Cardiac septum (tissue), 1 donor: ENCODE results near the gene FNDC11. TPM values are rescaled to one million over a fixed set of nuclear protein-coding genes. Genes with fewer than 3 reads are reported as not detected.
"Not testable (repeated sequence)": the region's sequence is repeated elsewhere in the genome, so short reads cannot be mapped to it uniquely, and the experiment has no call there.

Experiments used
- DNase-seq: peaks from one replicate; pipeline ENCODE4 v3.0.0-alpha.2; 2020; ENCODE audit warnings: low spot score
- intact Hi-C: fragments of 100-400 bp; cut with DNase I; formaldehyde crosslinking; loops from one replicate; pipeline ENCODE4 v1.14.0; 2022
- total RNA-seq: library from RNA; stranded (reverse); fragmentation: NEBNext Ultra II Directional; extraction: Animal tissue kit (Norgen Biotek cat#: 25700); gene quantifications from one replicate; pipeline ENCODE4 v1.2.1, GENCODE V29; 2021
- donor health status: DM: no; HTN: no; CAD: no.

FNDC11 gene
- total RNA-seq, 1 donor from 2014 or later, result not detected

DNA sequence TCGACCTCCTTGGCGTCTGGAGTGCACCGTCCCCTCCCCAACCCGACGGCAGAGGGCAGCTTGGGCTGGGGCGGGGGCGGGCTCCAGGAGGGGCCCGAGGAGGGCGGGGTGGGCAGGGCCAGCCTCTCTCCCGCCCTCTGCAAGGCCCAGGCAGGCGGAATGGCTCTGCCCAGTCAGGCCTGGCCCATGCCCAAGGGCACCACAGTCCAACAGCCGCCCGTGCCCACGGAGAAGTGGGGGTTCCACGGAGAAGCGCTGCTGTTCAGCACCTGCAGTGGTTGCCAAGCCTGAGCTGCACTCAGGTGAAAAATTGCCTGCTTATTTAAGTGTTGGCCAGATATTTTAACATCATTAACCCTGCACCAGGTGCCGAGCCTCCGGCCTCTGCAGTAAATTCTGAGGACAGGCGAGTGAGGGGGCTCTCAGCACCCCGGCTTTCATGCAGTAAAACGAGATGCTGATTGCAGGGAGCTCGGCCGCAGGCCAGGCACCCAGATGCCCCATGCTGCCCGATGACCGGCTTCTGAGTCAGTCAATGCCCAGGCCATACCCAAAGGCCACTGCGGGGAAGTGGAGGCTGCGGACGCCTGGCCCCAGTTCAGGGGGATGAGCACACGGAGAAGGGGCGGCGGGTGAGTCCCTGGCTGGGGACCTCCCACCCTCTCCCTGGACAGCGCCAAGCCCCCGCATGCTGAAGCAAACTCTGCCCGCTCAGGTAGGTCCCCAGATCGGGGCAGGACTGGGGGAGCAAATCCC is 6.1 kb upstream of the FNDC11 start, which contains the start of gene SRMS:
TSS of gene SRMS (minus strand) at position 25 of the 756 bp plus-strand sequence. CDS start 286 bp downstream, outside the sequence.
- intact Hi-C loops, result no loop called here
- DNase-seq, result no peak

DNA sequence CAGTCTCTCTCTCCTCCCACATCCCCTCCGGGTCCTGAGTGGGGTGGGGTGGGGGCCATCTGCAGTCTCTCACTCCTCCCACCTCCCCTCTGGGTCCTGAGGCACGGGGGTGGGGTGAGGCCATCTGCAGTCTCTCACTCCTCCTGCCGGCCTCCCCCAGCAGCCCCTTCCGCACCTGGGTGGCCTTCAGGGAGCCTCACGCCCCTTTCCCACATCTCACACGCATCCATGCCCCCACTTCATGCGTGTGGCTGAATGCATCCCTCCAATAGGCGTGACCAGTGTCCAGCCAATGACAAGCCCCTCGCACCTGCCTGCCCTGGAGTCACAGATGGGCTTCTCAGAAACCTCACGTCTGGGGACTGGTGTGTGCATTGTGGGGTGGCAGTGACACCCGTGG is 5.4 kb upstream of the FNDC11 start:
- intact Hi-C loops, result no loop called here
- no peak for DNase-seq

DNA sequence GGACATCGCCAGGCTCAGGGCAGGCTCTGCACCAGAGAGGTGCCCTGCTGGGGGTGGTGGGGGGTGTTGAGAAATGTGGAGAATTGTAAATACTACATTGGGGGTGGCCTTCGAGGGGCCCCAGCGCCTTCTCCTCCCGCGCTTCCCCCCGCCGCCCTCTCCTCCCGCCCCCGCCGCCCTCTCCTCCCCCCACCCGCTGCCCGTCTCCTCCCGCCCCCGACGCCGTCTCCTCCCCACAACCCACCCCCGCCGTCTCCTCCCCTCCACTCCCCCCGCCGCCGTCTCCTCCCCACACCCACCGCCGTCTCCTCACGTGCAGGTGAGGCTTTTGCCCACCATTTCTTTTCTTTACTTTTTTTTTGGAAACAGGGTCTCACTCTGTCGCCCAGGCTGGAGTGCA is 4.9 kb upstream of the FNDC11 start:
- intact Hi-C loops, result no loop called here
- no peak for DNase-seq

DNA sequence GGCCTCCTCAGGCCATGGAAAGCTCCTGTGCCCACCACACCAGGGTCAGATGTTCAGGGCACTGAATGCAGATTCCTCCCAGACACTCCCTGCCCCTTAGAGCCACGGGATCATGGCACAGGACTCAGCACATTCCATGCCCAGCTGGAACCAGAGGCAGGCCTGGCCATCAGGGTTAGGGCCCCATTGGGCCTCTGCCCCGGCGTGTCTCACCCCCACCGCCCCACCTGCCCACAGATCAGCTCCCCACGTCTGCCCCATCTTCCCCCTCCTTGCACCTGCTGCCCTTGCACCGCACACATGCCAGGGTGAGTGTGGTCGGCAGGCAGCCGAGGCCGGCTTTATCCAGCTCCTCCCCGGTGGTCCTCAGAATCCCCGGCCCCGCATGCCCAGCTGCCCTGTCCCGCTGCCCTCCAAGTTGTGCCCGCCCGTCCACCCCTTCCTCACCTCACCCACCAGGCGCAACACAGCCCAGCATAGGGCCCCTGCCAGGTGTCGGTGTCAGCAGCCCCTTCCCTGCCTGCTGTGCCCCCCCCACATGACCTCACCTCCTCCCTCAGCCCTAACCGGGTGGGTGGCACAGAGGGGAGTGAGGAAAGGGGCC is 4.2 kb upstream of the FNDC11 start:
- no peak for DNase-seq
- intact Hi-C loops, result no loop called here

DNA sequence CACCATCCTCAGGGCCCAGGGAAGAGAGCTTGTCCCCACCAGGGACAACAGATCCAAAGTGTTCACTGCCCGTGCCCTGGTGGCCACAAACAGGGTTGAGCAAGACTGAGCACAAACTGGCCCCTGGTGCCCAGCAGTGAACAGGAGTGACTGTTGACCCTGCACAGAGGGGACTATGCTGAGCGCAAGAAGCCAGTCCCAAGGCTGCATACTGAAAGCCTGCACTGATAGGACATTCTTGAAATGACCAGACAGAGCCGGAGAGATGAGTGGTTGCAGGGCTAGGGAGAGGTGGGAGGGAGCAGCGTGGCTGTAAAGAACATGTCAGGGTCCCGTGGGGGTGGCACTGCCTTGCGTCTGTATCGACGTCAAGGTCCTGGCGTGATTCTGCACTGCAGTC is 2.9 kb upstream of the FNDC11 start:
- no peak for DNase-seq
- intact Hi-C loops, result no loop called here

DNA sequence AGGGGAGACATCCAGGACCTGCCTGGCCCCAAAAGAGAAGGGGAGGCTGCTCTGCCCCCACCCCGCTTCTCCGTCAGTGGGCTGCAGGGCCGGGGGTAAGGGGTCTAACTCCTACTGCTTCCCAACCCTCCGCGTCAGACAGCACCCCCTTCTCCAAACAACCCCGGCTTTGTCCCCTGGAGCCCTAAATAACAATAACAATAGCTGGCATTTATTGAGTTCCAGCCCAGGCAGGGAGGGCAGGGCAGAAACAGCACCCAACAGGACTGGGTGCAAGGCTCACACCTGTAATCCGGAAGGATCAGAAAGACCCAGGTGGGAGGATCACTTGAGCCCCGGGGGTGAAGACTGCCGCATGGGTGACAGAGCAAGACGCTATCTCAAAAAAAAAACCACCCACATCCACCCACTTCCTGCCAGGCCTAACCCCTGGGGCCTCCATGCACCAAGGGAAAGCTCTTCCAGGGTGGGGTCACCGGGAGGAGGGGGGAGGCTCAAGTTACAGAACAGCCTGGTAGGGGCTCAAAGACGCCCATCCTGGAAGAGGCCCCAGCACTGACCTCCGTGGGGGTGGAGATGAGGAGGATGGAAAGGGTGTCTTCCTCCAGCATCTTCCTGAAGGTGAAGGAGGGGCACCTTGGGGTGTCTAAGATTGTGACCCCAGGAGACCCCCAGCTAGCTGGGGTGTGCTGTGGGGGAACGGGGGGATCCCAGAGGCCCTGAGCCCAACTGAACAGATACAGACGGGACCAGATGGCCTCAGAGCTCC is 1.3 kb upstream of the FNDC11 start:
- DNase-seq, result no peak
- intact Hi-C loops, result no loop called here

DNA sequence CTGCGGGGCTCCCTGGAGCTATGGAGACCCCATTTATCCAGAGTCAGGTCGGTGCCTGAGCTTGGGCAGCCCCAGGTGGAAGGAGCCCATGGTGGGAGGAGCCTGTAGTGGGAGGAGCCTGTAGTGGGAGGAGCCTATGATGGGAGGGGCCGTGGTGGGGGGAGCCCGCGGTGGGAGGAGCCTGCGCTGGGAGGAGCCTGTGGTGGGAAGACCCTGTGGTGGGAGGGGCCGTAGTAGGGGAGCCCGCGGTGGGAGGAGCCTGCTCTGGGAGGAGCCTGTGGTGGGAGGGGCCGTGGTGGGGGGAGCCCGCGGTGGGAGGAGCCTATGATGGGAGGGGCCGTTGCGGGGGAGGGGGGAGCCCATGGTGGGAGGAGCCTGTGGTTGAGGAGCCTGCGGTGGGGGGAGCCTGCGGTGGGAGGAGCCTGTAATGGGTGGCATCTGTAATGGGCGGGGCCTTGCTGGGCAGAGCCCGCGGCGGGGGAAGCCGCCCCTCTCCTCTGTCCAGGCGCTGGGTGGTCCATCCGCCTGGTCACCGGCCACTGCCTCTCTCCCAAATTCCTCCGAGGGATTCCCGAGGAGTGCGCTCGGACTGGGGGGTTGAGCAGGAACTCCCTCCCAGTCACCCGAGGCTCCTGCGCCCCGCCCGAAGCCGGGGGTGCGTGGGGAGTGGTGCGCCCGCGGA is 567 bp upstream of the FNDC11 start:
- peak; percentile 89 for DNase-seq
- intact Hi-C loops, result no loop called here

DNA sequence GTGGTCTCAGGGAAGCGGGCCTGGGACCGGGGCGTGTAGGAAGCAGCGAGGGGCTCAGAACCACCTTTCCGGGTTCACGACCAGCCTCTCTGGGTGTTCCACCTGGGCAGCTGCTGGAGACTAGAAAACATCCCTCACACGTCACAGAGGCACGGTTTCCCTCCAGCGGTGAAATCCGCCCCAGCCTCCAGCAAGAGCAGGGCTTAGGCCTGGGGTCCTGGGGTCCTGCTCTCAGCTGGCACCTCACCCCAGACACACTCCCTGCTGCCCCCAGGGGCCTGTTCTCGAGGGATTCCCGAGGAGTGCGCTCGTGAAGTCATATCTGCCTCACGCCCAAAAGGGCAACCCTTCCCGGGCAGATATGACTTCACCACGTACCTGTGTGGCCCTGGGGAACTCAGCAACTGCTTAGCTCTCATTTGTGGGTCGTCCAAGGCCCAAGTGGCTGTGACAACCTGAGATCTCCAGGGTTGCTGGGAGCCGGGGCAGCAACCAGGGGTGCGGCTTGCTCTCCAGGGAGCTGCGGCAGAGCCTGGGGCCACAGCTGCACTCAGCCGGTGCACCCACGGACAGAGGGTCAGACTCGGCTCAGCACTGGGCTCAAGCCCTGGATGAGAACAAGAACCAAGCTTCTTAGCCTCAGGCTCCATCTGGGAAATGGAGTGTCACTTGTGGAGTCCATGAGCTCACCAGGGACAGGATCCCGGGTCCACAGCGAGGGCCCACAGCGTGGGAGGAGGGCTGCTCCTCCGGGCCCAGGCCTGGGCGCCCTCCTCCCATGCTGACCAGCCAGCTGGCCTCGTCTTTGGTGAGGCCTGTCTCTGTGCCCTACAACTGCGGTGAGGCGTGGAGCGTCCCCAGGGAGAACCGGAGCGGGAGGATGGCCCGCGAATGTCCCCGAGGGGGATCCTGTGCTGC is 661 bp downstream of the FNDC11 start:
- intact Hi-C loops, result no loop called here
- no peak for DNase-seq

DNA sequence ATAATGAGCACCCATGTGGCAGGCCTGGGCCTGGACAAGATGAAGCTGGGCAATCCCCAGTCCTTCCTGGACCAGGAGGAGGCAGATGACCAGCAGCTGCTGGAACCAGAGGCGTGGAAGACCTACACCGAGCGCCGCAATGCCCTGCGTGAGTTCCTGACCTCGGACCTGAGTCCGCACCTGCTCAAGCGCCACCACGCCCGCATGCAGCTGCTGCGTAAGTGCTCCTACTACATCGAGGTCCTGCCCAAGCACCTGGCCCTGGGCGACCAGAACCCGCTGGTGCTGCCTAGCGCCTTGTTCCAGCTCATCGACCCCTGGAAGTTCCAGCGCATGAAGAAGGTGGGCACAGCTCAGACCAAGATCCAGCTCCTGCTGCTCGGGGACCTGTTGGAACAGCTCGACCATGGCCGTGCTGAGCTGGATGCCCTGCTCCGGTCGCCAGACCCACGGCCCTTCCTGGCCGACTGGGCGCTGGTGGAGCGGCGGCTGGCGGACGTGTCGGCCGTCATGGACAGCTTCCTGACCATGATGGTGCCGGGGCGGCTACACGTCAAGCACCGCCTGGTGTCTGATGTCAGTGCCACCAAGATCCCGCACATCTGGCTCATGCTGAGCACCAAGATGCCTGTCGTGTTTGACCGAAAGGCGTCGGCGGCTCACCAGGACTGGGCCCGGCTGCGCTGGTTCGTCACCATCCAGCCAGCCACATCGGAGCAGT is 1.9 kb downstream of the FNDC11 start:
- intact Hi-C loops, result no loop called here
- DNase-seq, result no peak

DNA sequence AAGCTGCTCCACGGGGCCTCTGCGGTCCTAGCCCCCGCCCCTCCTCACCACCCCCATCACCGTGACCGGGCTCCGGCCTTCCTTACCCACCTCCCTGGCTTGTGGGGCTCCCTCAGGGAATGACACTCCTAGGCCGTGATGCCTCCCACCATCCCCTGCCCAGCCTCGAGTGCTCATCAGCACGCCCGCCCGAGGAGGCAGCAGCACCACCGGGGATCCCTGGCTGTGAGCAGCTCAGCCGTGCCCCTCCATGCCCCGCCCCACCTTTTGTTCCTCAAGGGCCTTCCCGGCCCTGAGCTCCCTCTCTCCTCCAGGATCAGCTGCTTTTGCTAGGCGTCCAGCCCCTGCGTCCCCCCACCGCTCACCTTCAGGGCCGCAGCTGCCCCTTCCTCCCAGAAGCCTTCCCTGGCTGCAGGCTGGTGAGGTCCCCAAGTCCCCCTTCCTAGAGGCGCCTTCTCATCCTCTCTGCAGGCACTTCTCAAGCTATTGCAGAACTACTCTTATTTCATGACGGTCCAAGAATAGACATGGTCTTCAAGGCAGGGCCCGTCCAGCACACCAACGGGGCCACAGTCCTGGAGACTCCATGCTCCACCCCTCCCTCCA is 3.0 kb downstream of the FNDC11 start:
- intact Hi-C loops, result no loop called here
- DNase-seq, result no peak

DNA sequence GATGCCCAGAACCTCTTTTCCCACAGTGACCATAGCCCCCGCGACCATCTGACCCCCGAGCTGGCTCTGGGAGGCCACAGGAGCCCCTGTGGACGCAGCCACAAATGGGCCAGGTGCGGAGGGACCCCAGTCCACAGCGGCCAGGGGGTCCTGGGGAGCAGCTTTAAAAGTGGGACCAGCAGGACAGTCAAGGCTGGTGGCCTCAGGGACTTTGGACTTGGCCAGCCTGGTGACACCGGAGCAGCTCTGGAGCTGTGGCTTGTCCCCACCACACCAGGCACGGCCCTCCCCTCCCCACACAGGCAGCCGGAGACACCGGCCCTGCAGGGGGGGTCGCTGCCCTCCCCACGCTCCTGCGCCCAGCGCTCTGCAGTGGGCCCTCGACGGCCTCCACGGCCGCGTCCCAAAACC is 3.5 kb downstream of the FNDC11 start:
- no peak for DNase-seq
- intact Hi-C loops, result no loop called here

DNA sequence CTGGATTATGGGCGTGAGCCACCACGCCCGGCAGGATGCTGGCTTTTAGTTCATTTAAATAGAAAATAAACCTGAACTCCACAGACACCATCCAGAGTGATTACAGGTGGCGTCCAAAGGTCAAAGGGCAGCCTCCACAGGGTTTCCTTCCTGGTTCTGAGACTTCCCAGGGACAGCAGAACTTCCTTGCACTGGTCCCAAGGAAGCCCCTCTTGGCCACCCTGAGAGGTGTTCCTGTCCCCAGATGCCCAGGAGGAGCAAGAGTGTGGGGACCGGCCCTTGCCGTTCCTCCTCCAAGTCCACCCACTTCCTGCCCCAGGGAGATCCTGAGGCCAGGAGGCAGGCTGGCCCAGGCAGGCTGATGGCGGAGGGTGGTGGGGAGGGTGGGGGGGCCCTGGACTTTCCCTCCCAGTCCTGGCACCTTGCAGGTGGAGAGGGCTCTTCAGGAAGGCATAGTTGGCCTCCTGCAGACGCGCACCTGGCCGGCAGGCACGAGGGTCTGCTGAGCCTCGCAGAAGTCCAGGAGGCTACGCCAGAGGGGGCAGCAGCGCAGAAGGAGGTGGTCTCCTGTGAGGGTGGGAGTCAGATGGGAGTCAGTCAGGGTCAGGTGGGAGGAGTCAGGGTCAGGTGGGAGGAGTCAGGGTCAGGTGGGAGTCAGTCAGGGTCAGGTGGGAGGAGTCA is 5.0 kb downstream of the FNDC11 start:
- DNase-seq, result no peak
- intact Hi-C loops, result no loop called here

GRCh38 chr20:63559485-63560332 is 5.8 kb downstream of the FNDC11 start:
- intact Hi-C loops, DNase-seq: not testable (repeated sequence)

DNA sequence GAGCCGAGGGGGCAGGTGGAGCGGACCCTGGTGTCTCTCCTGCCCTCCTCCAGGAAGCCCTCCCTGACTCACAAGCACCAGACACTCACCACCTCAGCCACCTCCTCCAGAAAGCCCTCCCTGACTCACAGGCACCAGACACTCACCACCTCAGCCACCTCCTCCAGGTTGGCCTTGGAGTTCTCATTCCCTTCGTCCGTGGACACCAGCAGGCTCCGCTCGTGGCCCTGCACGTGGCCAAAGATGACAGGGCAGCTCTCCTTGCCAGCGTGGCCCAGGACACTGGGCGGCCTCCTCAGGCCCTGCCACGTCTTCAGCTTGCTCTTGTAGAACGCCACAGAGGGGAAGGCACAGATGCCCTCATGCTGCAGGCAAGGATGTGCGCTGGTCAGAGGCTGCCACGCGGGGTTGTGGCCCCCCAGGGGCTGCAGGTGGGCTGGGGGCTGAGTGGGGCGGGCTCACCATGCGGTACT is 6.4 kb downstream of the FNDC11 start:
- DNase-seq, result no peak
- intact Hi-C loops, result no loop called here

- intact Hi-C loops, result no loop called here
- no peak for DNase-seq
Measured at GRCh38 chr20:63560856-63561609, 7.1 kb downstream of the FNDC11 start.
